H1 (cell line): ENCODE measurements around the gene SMOC2. TPM values are rescaled to one million over a fixed set of nuclear protein-coding genes. Genes with fewer than 3 reads are reported as not detected.

Experiments
- CTCF ChIA-PET: fragments of 300-600 bp; sonication (Branson Sonifier 250); formaldehyde crosslinking; loops from one replicate; lab custom pipeline; 2021; ENCODE audit not compliant: partially characterized antibody; lab: Charles Lee
- POLR2A ChIA-PET: fragments of 300-600 bp; sonication (Branson Sonifier 250); formaldehyde crosslinking; loops from one replicate; lab custom pipeline; 2021; ENCODE audit warnings: inconsistent platforms; ENCODE audit not compliant: partially characterized antibody; lab: Charles Lee
- DNase-seq, 2 experiments: peaks; one replicate each; pipeline versions ENCODE4 v3.0.0 to v3.0.0-alpha.2; 2010 to 2022; ENCODE audit warnings: low spot score in 2 of 2, low read depth in 1 of 2, mixed read lengths in 1 of 2
- FAIRE-seq: peaks from 2 replicates; lab custom pipeline; 2011; peaks lifted over from hg19 to GRCh38; lab: Jason Lieb, UNC
- H2AFZ ChIP-seq: 2 replicates; pipeline ENCODE4 v1.8.1; 2012; ENCODE audit warnings: low read length, inconsistent platforms
- H2AK5ac ChIP-seq: 2 replicates; pipeline ENCODE4 v1.6.1; 2013; ENCODE audit warnings: low read depth, low read length
- H2BK120ac ChIP-seq: replicated peaks from 2 replicates; pipeline ENCODE3; 2013; ENCODE audit warnings: low read depth, low read length, inconsistent platforms
- H2BK12ac ChIP-seq: 2 replicates; pipeline ENCODE4 v1.6.1; 2013; ENCODE audit warnings: low read depth, low read length
- H2BK15ac ChIP-seq: 2 replicates; pipeline ENCODE4 v1.6.1; 2013; ENCODE audit warnings: low read length
- H2BK20ac ChIP-seq: 2 replicates; pipeline ENCODE4 v1.6.1; 2013; ENCODE audit warnings: low read length
- H2BK5ac ChIP-seq: 2 replicates; pipeline ENCODE4 v1.6.1; 2013; ENCODE audit warnings: low read depth, low read length
- H3K14ac ChIP-seq: 2 replicates; pipeline ENCODE4 v1.6.1; 2013; ENCODE audit warnings: inconsistent platforms; ENCODE audit not compliant: insufficient read length
- H3K18ac ChIP-seq: 2 replicates; pipeline ENCODE4 v1.6.1; 2013; ENCODE audit warnings: low read length; ENCODE audit errors: extremely low read depth
- H3K23ac ChIP-seq: 2 replicates; pipeline ENCODE4 v1.6.1; 2013; ENCODE audit warnings: inconsistent platforms; ENCODE audit not compliant: insufficient read length
- H3K23me2 ChIP-seq: 2 replicates; pipeline ENCODE4 v1.6.1; 2013; ENCODE audit warnings: low read depth, low read length
- H3K27ac ChIP-seq: 2 replicates; pipeline ENCODE4 v1.6.1; 2011; ENCODE audit warnings: low read depth, low read length, inconsistent platforms
- H3K27me3 ChIP-seq, 4 experiments: replicated peaks in 1 of 4; 1 replicate in 1 of 4; 2 replicates in 3 of 4; pipeline versions ENCODE4 v1.6.1 to v1.8.1; 2011 to 2013; ENCODE audit warnings: low read length in 3 of 4, mild to moderate bottlenecking in 3 of 4, inconsistent platforms in 2 of 4, mixed read lengths in 2 of 4, moderate library complexity in 1 of 4; ENCODE audit not compliant: control insufficient read depth in 3 of 4, insufficient read depth in 3 of 4; ENCODE audit errors: extremely low read depth in 1 of 4
- H3K36me3 ChIP-seq, 4 experiments: 2 replicates each; pipeline versions ENCODE4 v1.6.1 to v1.8.1; 2011 to 2013; ENCODE audit warnings: mild to moderate bottlenecking in 4 of 4, low read length in 3 of 4, moderate library complexity in 2 of 4, control low read depth in 1 of 4, inconsistent platforms in 1 of 4; ENCODE audit not compliant: insufficient read depth in 4 of 4, control insufficient read depth in 2 of 4
- H3K4ac ChIP-seq: replicated peaks from 2 replicates; pipeline ENCODE3; 2013; ENCODE audit warnings: low read length, low read depth, mixed read lengths, inconsistent platforms; ENCODE audit not compliant: insufficient read length
- H3K4me1 ChIP-seq, 4 experiments: replicated peaks in 1 of 4; 1 replicate in 1 of 4; 2 replicates in 3 of 4; pipeline versions ENCODE4 v1.6.1 to v1.8.1; 2011 to 2013; ENCODE audit warnings: low read length in 3 of 4, inconsistent platforms in 2 of 4, mixed read lengths in 1 of 4; ENCODE audit not compliant: insufficient read depth in 4 of 4, control insufficient read depth in 3 of 4
- H3K4me2 ChIP-seq, 2 experiments: 2 replicates each; pipeline versions ENCODE4 v1.6.1 to v1.8.1; 2011 to 2013; ENCODE audit warnings: low read depth in 2 of 2, low read length in 2 of 2, control low read depth in 1 of 2, inconsistent platforms in 1 of 2, mild to moderate bottlenecking in 1 of 2; ENCODE audit not compliant: insufficient read depth in 1 of 2
- H3K4me3 ChIP-seq, 4 experiments: fragments of 200-600, 300-600 bp in 1 of 4; sonication (generic), shearing (Covaris generic), sonication (Bioruptor Twin) in 1 of 4; 2 replicates each; pipeline versions ENCODE4 v1.5.1 to v1.8.1; 2011 to 2016; ENCODE audit warnings: low read length in 4 of 4, low read depth in 3 of 4, control low read depth in 2 of 4, inconsistent platforms in 2 of 4, mild to moderate bottlenecking in 2 of 4, mixed read lengths in 1 of 4, moderate library complexity in 1 of 4; ENCODE audit not compliant: insufficient read depth in 2 of 4; ENCODE audit errors: extremely low read depth in 1 of 4
- H3K56ac ChIP-seq: replicated peaks from 2 replicates; pipeline ENCODE3; 2013; ENCODE audit warnings: low read depth, mild to moderate bottlenecking, mixed read lengths, low read length, inconsistent platforms; ENCODE audit not compliant: insufficient read length
- H3K79me1 ChIP-seq: 2 replicates; pipeline ENCODE4 v1.6.1; 2013; ENCODE audit warnings: low read depth, low read length, control low read depth
- H3K79me2 ChIP-seq, 2 experiments: 2 replicates each; pipeline versions ENCODE4 v1.6.1 to v1.8.1; 2012 to 2013; ENCODE audit warnings: low read length in 2 of 2, mild to moderate bottlenecking in 2 of 2, inconsistent platforms in 1 of 2; ENCODE audit not compliant: insufficient read depth in 2 of 2, control insufficient read depth in 1 of 2
- H3K9ac ChIP-seq, 4 experiments: replicated peaks in 1 of 4; 1 replicate in 1 of 4; 2 replicates in 3 of 4; pipeline versions ENCODE4 v1.6.1 to v1.8.1; 2011 to 2013; ENCODE audit warnings: low read depth in 3 of 4, low read length in 3 of 4, control low read depth in 2 of 4, mild to moderate bottlenecking in 2 of 4, moderate library complexity in 2 of 4, inconsistent platforms in 1 of 4; ENCODE audit errors: extremely low read depth in 1 of 4
- H3K9me3 ChIP-seq, 2 experiments: 2 replicates each; pipeline versions ENCODE4 v1.6.1 to v1.8.1; 2012 to 2013; ENCODE audit warnings: mild to moderate bottlenecking in 2 of 2, moderate library complexity in 2 of 2, control low read depth in 1 of 2, inconsistent platforms in 1 of 2, low read depth in 1 of 2, low read length in 1 of 2, mixed read lengths in 1 of 2; ENCODE audit not compliant: insufficient read depth in 2 of 2
- H4K20me1 ChIP-seq, 2 experiments: replicated peaks in 1 of 2; 2 replicates each; pipeline versions ENCODE3 to v1.8.1; 2011 to 2013; ENCODE audit warnings: inconsistent platforms in 2 of 2, low read length in 2 of 2, mild to moderate bottlenecking in 1 of 2; ENCODE audit not compliant: insufficient read depth in 2 of 2, control insufficient read depth in 1 of 2
- H4K5ac ChIP-seq: 2 replicates; pipeline ENCODE4 v1.6.1; 2013; ENCODE audit warnings: low read length, low read depth, mixed read lengths, inconsistent platforms; ENCODE audit not compliant: insufficient read length
- H4K8ac ChIP-seq: 2 replicates; pipeline ENCODE4 v1.8.0; 2013; ENCODE audit warnings: mild to moderate bottlenecking, moderate library complexity, low read length, inconsistent platforms; ENCODE audit not compliant: insufficient read depth; ENCODE audit errors: extremely low read depth
- H4K91ac ChIP-seq: replicated peaks from 2 replicates; pipeline ENCODE3; 2013; ENCODE audit warnings: low read length, mixed read lengths, inconsistent platforms; ENCODE audit not compliant: insufficient read length
- BACH1 ChIP-seq: IDR thresholded peaks from 2 replicates; pipeline ENCODE4 v1.6.1; 2012; ENCODE audit warnings: low read length, improper control_type of control experiment
- FOSL1 ChIP-seq: IDR thresholded peaks from 2 replicates; pipeline ENCODE4 v1.6.1; 2011; ENCODE audit warnings: mild to moderate bottlenecking, low read depth, low read length, moderate library complexity; ENCODE audit not compliant: insufficient read depth
- GABPA ChIP-seq: IDR thresholded peaks from 2 replicates; pipeline ENCODE4 v1.6.1; 2011; ENCODE audit warnings: mild to moderate bottlenecking, low read length, moderate library complexity, borderline replicate concordance; ENCODE audit not compliant: insufficient read depth
- KDM5A ChIP-seq: fragments of 200-600 bp; IDR thresholded peaks from 2 replicates; pipeline ENCODE4 v1.7.1; 2012; ENCODE audit warnings: mild to moderate bottlenecking, low read length, inconsistent platforms, mixed read lengths
- RBBP5 ChIP-seq: IDR thresholded peaks from 2 replicates; pipeline ENCODE4 v1.7.1; 2012; ENCODE audit warnings: low read depth, mild to moderate bottlenecking, inconsistent platforms, low read length, moderate library complexity, borderline replicate concordance
- RXRA ChIP-seq: IDR thresholded peaks from 2 replicates; pipeline ENCODE4 v1.6.1; 2011; ENCODE audit warnings: low read depth, mild to moderate bottlenecking, low read length, moderate library complexity; ENCODE audit not compliant: insufficient read depth
- WGBS, 2 experiments: shearing (Covaris generic) in 1 of 2; methylation state at CpG; one replicate each; pipeline versions ENCODE4 v1.1.6 to v1.1.7; 2013 to 2015; ENCODE audit warnings: low lambda C conversion rate in 2 of 2, mixed read lengths in 2 of 2, inconsistent platforms in 1 of 2, low coverage in 1 of 2, missing lambda C conversion rate in 1 of 2; ENCODE audit not compliant: insufficient replicate concordance in 2 of 2, insufficient coverage in 1 of 2, insufficient read length in 1 of 2; ENCODE audit errors: extremely low coverage in 1 of 2, missing lambda C conversion rate in 1 of 2; 5-methylcytosine and 5-hydroxymethylcytosine counted together
- polyA plus RNA-seq, 7 experiments: library from polyadenylated mRNA; depleted of rRNA in 3 of 7; stranded (reverse) in 5 of 7; unstranded in 2 of 7; fragments of >200 nt in 5 of 7; fragments of 200-250 nt in 2 of 7; gene quantifications; 1 replicate in 5 of 7; 2 replicates in 1 of 7; 4 replicates in 1 of 7; pipeline versions ENCODE4 v1.2.1 to v1.2.3, GENCODE V29; 2011 to 2013; ENCODE audit warnings: missing spikeins in 2 of 7, mixed read lengths in 2 of 7
- total RNA-seq: library from RNA; stranded (reverse); fragmentation: NEBNext Ultra II Directional; extraction: Animal tissue kit (Norgen Biotek cat#: 25700); gene quantifications from 2 replicates; pipeline ENCODE4 v1.2.1, GENCODE V29; 2021

Gene SMOC2
- total and polyA plus RNA-seq, 2 of the 8 experiments (the other 6 are each of a cell fraction or from before 2014, with no cell fraction given), result 7.7 to 8.5 TPM

DNA sequence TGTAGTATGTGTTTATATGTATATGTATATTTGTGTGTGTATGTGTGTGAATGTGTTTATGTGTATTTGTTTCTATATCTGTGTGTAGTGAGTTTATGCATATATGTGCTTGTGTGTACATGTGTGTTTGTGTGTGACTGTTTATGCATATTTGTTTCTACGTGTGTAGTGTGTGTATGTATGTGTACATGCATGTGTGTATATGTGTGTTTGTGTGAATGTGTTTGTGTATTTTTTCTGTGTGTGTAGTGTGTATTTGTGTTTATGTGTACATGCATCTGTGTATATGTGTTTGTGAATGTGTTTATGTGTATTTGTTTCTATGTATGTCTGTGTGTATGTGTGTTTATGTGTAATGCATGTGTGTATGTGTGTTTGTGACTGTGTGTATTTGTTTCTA is 12.1 kb upstream of the SMOC2 start:
- CTCF ChIA-PET, result no interaction called here
- FAIRE-seq, result no peak

More for the DNA sequence above, 12.1 kb upstream of the SMOC2 start:
- H4K5ac ChIP-seq, result no peak overlapping the region
- H3K4ac ChIP-seq, result no peak overlapping the region
- no peak overlapping the region for H2AK5ac ChIP-seq
- no peak overlapping the region for H3K23ac ChIP-seq
- no peak overlapping the region for H2BK15ac ChIP-seq
- no peaks in the 10 kb centered on the region for H3K79me1 ChIP-seq
- H3K4me2 ChIP-seq, result no peak overlapping the region
- peaks cover 0 to 10% (median 5%) of the 10 kb centered on the region in 4 experiments; a peak in 4 of 7 replicates for H3K4me1 ChIP-seq
- no peaks in the 10 kb centered on the region for H3K9me3 ChIP-seq
- H3K27me3 ChIP-seq, result no peaks in the 10 kb centered on the region; a peak in 2 of 7 replicates
- POLR2A ChIA-PET, result no interaction called here
- TF ChIP-seq FOSL1, result no peak
- TF ChIP-seq BACH1, result no peak
- no peak for TF ChIP-seq RXRA
- TF ChIP-seq KDM5A, result no peak
- no peak for TF ChIP-seq RBBP5
- no peak for TF ChIP-seq GABPA
- no peaks in the 10 kb centered on the region for H3K79me2 ChIP-seq
- H3K18ac ChIP-seq, result no peak overlapping the region
- H3K27ac ChIP-seq, result no peak overlapping the region
- H4K8ac ChIP-seq, result no peak overlapping the region
- H3K14ac ChIP-seq, result no peak overlapping the region
- H3K56ac ChIP-seq, result no peak overlapping the region
- 79% methylated on average over 1 of the region's 1 CpG; no CpG with 5 or more reads in 1 of the 2 experiments for WGBS, 2 experiments
- peaks cover 0 to 1% of the 10 kb centered on the region in 2 experiments for H4K20me1 ChIP-seq
- no peak for DNase-seq
- H2BK12ac ChIP-seq, result no peak overlapping the region
- no peak overlapping the region for H2AFZ ChIP-seq
- no peak overlapping the region for H3K4me3 ChIP-seq
- H3K36me3 ChIP-seq, result no peaks in the 10 kb centered on the region
- no peak overlapping the region for H2BK5ac ChIP-seq
- H2BK120ac ChIP-seq, result no peak overlapping the region
- no peak overlapping the region for H3K9ac ChIP-seq
- no peaks in the 10 kb centered on the region for H3K23me2 ChIP-seq
- H4K91ac ChIP-seq, result no peak overlapping the region
- no peak overlapping the region for H2BK20ac ChIP-seq
